ENCODE data around the gene ALDH3B2.

DNA sequence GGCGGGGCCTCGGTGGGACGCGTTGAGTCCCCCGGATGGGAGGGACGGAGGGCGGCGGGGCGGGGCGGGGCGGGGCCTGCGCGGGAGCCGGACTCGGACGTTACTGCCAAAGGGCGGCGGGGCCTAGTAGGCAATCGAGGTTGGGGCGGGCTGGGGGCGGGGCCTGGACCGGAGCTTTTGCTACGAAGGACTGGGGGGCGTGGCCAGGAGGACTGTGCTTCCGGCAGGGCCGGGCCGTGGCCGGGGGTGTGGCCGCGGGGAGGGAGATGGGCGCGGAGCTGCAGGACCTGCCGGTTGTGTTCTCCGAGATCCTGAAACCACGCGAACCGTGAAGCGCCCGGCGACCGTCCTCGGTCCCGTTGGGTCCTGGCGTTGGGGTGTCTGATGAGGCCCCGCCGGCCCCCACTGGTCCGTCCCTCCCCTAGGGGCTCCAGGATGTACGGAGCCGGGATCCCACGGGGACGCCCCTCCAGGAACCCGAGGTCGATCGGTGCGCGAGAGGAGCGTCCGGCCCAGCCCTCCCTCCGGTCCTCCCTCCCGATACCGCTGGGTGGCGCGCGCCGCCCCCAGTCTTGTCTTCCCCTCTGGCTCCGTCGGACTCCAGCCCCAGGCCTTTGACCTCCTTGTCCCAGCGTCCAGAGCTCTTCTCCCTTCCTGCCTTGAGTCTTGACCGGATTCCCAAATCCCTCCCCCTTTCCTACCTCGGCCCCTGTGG, 44.0 kb downstream of the ALDH3B2 start:
- TF ChIP-seq CTCF (conservative IDR thresholded peaks at IDR 0.05; ENCODE audit: low read length), result peak; percentile 75
- no peak for TF ChIP-seq EZH2phosphoT487 (IDR thresholded peaks at IDR 0.05; ENCODE audit: borderline replicate concordance, low read depth, low read length)

Data from OCI-LY7 (cell line).